Ectodermal cell (in vitro differentiated cells): ENCODE measurements around the gene INPP4B.

Experiments
- H3K27ac ChIP-seq: 2 replicates; pipeline ENCODE4 v1.7.0; 2013; ENCODE audit warnings: mild to moderate bottlenecking, low read depth, low read length; ENCODE audit not compliant: insufficient read depth, poor library complexity, severe bottlenecking
- H3K27me3 ChIP-seq: 2 replicates; pipeline ENCODE4 v1.7.0; 2013; ENCODE audit warnings: mild to moderate bottlenecking, low read length; ENCODE audit not compliant: insufficient read depth, control insufficient read depth, poor library complexity, severe bottlenecking
- H3K36me3 ChIP-seq: one replicate; pipeline ENCODE4 v1.7.0; 2013; ENCODE audit warnings: low read length; ENCODE audit not compliant: control insufficient read depth, insufficient read depth
- H3K4me1 ChIP-seq: one replicate; pipeline ENCODE4 v1.7.0; 2013; ENCODE audit warnings: low read length; ENCODE audit not compliant: control insufficient read depth, insufficient read depth
- H3K4me3 ChIP-seq: 2 replicates; pipeline ENCODE4 v1.7.0; 2013; ENCODE audit warnings: low read depth, low read length, control low read depth; ENCODE audit not compliant: insufficient read depth
- H3K9me3 ChIP-seq: 2 replicates; pipeline ENCODE4 v1.7.0; 2013; ENCODE audit warnings: mild to moderate bottlenecking, low read length, moderate library complexity; ENCODE audit not compliant: control insufficient read depth
- WGBS, 2 experiments: methylation state at CpG; one replicate each; pipeline ENCODE4 v1.1.7; 2013; ENCODE audit warnings: missing lambda C conversion rate in 2 of 2; 5-methylcytosine and 5-hydroxymethylcytosine counted together

Gene INPP4B

DNA sequence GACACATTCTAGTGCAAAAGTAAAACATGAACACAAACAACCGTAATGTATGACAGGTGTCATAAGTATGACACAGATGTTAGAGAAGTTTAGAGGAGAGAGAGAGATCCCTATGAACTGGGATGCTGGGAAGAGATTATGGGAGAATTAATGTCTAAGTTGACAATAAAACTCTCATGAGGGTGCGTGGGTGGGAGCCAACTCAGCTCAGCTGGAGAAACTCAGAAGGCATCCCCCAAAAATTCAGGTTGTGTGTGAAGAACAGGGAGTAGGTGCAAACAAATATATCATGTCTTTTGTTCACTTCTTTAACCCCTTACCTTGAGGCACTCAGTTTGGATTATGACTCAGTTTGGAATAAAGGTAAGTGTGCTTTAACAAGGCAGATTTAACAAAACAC lies 484.1 kb downstream of the INPP4B start:
- Histone ChIP-seq H3K27me3 (no peaks in the 10 kb centered on the region), H3K27ac (no peak overlapping the region), H3K36me3 (no peaks in the 10 kb centered on the region), H3K4me1 (peaks cover 6% of the 10 kb centered on the region), H3K9me3 (no peaks in the 10 kb centered on the region), H3K4me3 (no peak overlapping the region)
- WGBS, 2 experiments, result 93 to 98% methylated on average over 2 of the region's 2 CpGs

DNA sequence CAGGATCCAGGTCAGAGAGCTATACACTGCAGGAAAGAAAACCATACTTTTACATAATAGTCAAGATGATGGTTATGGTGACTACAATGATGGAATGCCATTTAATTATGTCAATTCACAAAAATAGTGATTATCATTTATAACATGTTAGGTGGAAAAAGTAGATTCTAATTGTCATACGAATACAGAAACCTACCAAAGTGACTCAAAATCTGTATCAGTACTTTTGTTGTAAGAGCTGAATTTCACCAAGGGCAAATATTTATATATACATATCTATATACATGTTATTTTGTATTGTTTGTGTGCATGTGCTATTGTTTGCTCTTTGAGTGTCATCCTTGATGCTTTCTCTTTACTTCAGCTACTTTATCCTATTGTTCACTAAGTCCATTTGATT lies 485.4 kb downstream of the INPP4B start:
- WGBS, 2 experiments, result no CpG with 5 or more reads among the region's 1 CpG
- Histone ChIP-seq H3K9me3 (no peaks in the 10 kb centered on the region), H3K36me3 (no peaks in the 10 kb centered on the region), H3K27ac (no peak overlapping the region), H3K4me1 (peaks cover 4% of the 10 kb centered on the region), H3K27me3 (no peaks in the 10 kb centered on the region), H3K4me3 (no peak overlapping the region)

DNA sequence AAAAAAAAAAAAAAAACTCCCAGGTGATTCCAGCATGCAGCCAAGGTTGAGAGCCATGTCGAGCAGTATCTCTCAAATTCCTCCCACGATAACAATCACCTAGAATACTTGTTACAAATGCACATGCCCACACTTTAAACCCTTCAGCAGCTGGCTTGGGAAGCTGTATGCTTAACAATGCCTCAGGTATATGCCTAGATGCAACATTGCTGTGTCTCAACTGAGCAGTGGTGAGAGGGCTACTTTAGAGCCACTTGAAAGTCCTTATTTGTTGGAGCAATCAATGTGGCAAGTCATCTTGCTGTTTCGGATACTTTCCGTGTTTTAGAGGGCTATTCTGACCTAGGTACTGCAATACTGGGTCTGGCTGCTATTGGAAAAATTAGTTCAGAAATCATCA lies 487.4 kb downstream of the INPP4B start:
- Histone ChIP-seq H3K27ac (no peak overlapping the region), H3K4me1 (no peaks in the 10 kb centered on the region), H3K4me3 (no peak overlapping the region), H3K9me3 (no peaks in the 10 kb centered on the region), H3K27me3 (no peaks in the 10 kb centered on the region), H3K36me3 (no peaks in the 10 kb centered on the region)
- WGBS, 2 experiments, result 91 to 93% methylated on average over 4 of the region's 4 CpGs

DNA sequence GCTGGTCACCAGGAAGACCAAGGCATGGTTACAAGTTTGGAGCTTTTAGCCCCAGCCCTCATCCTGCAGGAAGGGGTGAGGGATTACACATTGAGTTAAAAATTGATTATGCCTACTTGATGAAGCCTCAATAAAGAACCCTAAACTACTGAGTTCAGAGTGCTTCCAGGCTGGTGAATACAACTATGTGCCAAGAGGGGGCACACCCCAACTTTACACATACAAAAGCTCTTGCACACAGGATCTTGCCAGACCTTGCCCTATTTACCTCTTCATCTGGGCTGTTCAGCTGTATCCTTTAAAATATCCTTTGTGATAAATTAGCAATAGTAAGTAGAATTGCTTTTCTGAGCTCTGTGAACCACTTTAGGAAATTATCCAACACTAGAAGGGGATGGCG lies 489.3 kb downstream of the INPP4B start:
- H3K4me1 ChIP-seq, result no peaks in the 10 kb centered on the region
- WGBS, 2 experiments, result 94 to 98% methylated on average over 1 of the region's 1 CpG
- no peak overlapping the region for H3K27ac ChIP-seq
- no peaks in the 10 kb centered on the region for H3K9me3 ChIP-seq
- no peaks in the 10 kb centered on the region for H3K27me3 ChIP-seq
- no peaks in the 10 kb centered on the region for H3K36me3 ChIP-seq
- H3K4me3 ChIP-seq, result no peak overlapping the region

DNA sequence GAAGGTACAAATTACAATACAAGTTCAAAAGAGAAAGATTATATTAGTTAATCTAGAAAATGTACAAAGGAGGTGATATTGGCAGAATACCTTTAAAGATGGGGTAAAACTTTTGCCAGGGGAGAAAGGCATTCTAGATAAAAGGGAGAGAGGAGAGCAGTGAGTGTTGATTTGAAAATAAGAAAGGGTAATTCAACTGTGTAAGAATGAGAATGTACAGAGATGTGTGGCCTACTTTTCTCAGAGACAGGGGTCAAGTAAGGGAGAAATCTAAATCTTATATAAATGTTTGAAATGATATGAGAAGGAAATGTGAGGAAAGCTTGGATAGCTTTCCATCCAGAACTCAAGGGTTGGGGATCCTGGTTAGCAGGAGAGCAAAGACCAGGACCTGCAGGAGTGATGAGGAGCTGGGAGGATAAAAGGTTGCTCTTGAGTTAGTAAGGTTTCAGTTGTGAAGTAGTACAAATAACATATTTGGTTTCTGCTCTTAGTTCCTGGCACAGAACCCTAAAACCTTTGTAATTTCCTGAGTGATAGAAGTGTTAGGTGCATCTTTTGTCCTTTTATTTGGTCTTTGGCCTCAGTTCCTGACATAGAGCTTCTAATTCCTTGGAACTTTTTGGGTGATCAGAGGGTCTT lies 489.9 kb downstream of the INPP4B start:
- no peaks in the 10 kb centered on the region for H3K9me3 ChIP-seq
- no peaks in the 10 kb centered on the region for H3K4me1 ChIP-seq
- no peak overlapping the region for H3K27ac ChIP-seq
- no peak overlapping the region for H3K4me3 ChIP-seq
- no peaks in the 10 kb centered on the region for H3K27me3 ChIP-seq
- no peaks in the 10 kb centered on the region for H3K36me3 ChIP-seq

DNA sequence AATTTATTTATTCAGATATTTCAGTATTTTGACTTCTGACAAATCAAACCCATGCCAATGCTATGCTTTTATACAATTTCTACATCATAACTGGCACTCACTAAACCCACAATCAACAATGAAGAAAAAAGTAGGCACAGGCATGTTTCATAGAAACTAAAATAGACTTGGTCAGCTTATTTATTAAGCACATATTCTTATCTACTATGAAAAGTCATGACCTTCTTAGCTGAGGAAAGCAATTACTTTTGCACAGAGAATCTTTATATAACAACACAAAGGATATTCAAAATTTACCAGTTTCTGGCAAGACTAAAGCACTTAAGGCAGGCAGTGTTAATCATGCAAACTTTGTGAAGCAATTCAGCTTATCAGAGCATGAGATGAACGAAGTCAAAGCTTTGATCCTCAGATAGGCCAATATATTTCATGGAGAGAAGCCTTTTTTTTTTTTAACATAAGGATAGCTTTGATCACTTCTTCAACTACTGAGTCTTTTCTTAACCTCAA lies 490.6 kb downstream of the INPP4B start:
- H3K9me3 ChIP-seq, result no peaks in the 10 kb centered on the region
- no peaks in the 10 kb centered on the region for H3K36me3 ChIP-seq
- 89 to 91% methylated on average over 1 of the region's 1 CpG for WGBS, 2 experiments
- no peaks in the 10 kb centered on the region for H3K4me1 ChIP-seq
- no peak overlapping the region for H3K4me3 ChIP-seq
- no peak overlapping the region for H3K27ac ChIP-seq
- H3K27me3 ChIP-seq, result no peaks in the 10 kb centered on the region

DNA sequence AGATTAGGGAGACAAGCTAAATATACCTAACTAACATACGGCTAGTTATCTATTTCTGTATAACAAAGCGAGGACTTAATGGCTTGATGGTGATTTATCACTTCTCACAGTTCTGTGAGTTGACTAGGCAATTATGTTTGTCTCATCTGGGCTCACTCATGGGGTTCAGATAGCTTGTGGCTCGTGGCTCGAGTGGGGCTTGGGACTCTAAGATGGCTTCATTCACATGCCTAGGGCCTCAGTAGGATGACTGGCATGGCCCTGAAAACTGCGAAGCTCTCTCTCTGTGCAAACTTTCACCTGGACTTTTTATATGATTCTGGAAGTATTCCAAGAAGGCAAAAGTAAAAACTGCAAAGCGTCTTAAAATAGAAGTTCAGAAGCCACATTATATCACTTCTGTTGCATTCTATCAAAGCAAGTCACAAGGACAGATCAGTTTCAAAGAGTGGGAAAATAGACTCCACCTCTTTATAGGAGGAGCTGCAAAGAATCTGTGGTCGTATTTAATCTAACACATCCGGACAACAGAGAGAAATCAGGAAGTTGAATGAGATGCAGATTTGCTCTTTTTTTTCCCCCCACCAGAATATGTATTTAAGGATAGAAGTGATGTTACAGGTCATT lies 491.2 kb downstream of the INPP4B start:
- Histone ChIP-seq H3K27ac (no peak overlapping the region), H3K4me3 (no peak overlapping the region), H3K9me3 (no peaks in the 10 kb centered on the region), H3K4me1 (no peaks in the 10 kb centered on the region), H3K36me3 (no peaks in the 10 kb centered on the region), H3K27me3 (no peaks in the 10 kb centered on the region)
- 88 to 92% methylated on average over 6 to 8 of the region's 8 CpGs for WGBS, 2 experiments

DNA sequence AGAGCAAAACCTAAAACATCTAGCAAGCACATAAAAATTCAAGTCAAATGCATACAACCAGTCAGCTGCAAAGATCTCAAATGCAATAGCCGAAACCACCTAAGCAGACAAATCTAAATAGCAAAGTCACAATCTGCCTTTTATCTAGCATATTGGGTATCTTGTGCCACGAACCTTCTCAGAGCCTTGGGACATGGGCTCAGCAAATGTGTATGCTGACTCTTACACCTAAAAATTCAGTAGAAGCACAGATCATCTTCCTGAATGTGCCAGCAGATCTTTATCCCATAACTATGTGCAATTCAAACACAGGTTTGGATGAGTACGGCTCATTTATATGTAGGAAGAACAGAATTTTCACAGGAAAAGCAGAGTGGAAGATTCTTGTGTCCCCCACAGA lies 492.1 kb downstream of the INPP4B start:
- Histone ChIP-seq H3K4me1 (no peaks in the 10 kb centered on the region), H3K27ac (no peak overlapping the region), H3K27me3 (no peaks in the 10 kb centered on the region), H3K9me3 (no peaks in the 10 kb centered on the region), H3K36me3 (no peaks in the 10 kb centered on the region), H3K4me3 (no peak overlapping the region)
- 89 to 93% methylated on average over 3 of the region's 3 CpGs for WGBS, 2 experiments

DNA sequence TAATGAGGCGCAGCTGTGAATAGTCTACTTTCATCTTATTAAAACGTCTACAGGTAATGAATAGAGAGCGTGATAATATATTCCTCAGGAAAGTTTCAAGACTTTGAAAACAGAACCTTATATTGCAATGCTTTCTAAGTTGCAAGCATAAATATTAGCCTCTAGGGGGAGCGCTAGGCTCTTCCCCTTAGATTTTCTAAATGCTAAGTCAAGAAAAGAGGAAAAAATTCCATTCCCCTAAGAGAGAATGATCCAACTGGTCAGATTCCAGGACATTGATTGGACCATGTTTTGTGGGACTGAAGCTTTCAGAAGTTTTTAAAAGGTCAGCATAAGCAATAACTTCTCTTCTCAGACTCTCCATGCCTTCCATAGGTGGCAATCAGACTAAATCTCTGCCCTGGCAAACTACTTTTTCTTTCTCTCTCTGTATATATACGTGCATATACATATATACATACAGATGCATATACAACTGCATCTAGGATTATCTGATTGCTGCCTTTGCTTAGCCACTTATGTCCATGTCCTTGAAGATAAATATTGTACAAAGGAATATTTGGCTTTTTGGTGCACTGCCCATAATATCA lies 492.9 kb downstream of the INPP4B start:
- 0 to 32% methylated on average over 1 to 5 of the region's 5 CpGs for WGBS, 2 experiments
- no peak overlapping the region for H3K4me3 ChIP-seq

DNA sequence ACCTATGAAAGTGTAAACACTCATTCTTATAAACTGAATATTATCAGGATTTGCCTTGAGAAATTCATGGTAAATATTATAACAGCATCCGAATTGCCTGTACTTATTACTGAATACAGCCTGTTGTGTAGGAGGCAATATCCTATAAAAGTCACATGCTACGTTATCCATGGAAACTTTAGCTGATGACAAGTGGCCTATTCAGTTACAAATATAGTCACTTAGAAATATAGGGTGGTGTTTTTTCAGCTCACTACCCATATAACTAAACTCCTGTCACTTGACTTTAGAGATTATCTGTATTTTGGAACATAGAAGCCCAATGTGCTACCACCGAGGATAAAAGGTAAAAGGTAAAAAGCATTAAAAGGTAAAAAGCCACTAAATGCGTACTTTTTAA lies 493.4 kb downstream of the INPP4B start:
- WGBS, 2 experiments, result 75 to 93% methylated on average over 1 to 4 of the region's 4 CpGs
- H3K27me3 ChIP-seq, result no peaks in the 10 kb centered on the region
- no peaks in the 10 kb centered on the region for H3K4me1 ChIP-seq
- no peak overlapping the region for H3K27ac ChIP-seq
- H3K4me3 ChIP-seq, result no peak overlapping the region
- H3K9me3 ChIP-seq, result no peaks in the 10 kb centered on the region
- no peaks in the 10 kb centered on the region for H3K36me3 ChIP-seq

More for the DNA sequence above, 492.9 kb downstream of the INPP4B start:
- Histone ChIP-seq H3K4me1 (no peaks in the 10 kb centered on the region), H3K9me3 (no peaks in the 10 kb centered on the region), H3K27ac (no peak overlapping the region), H3K27me3 (no peaks in the 10 kb centered on the region), H3K36me3 (no peaks in the 10 kb centered on the region)
